Measurements from ENCODE around the gene A4GNT. TPM values are rescaled to one million over a fixed set of nuclear protein-coding genes. Genes with fewer than 3 reads are reported as not detected.

A4GNT gene
- total RNA-seq, 1 experiment from 2014 or later, result not detected

- no peak for DNase-seq (ENCODE audit: low spot score)
These were observed 52.3 kb downstream of the A4GNT start for GRCh38 chr3:138079901-138080300.

GRCh38 chr3:138078901-138079344, 53.3 kb downstream of the A4GNT start:
- DNase-seq (ENCODE audit: low spot score), result no peak

GRCh38 chr3:138078096-138078495, 54.1 kb downstream of the A4GNT start:
- DNase-seq (ENCODE audit: low spot score), result no peak

Other genes starting within 250 kb of the A4GNT start
- gene CLDN18, start 122.2 kb downstream of the A4GNT start, total RNA-seq (2014; rRNA removed; shearing (Covaris generic)), result 0.05 TPM in 1 of 2 replicates, not detected in the other
- not detected in 2 replicates for gene DZIP1L, start 16.8 kb downstream of the A4GNT start, total RNA-seq (2014; rRNA removed; shearing (Covaris generic))
- 9.1 and 10.9 TPM in 2 replicates for gene DBR1, start 42.5 kb upstream of the A4GNT start, total RNA-seq (2014; rRNA removed; shearing (Covaris generic))
- 21.7 and 26.6 TPM in 2 replicates for gene ARMC8, start 54.9 kb upstream of the A4GNT start, total RNA-seq (2014; rRNA removed; shearing (Covaris generic))
- 0.21 TPM in 1 of 2 replicates, not detected in the other for gene NME9, start 197.5 kb upstream of the A4GNT start, total RNA-seq (2014; rRNA removed; shearing (Covaris generic))
- gene MRAS, start 216.2 kb upstream of the A4GNT start, total RNA-seq (2014; rRNA removed; shearing (Covaris generic)), result 1.3 and 2.9 TPM in 2 replicates

Data from HT-29 (cell line).